NCI-H2081 treated with DMSO at 0.1 percent for 48 hours (cell line): Measurements from ENCODE around the gene ASNSD1.
"Not testable (repeated sequence)": the region's sequence is repeated elsewhere in the genome, so short reads cannot be mapped to it uniquely, and the experiment has no call there.

Experiments
- DNase-seq: peaks from one replicate; lab custom pipeline; 2025; lab: John Stamatoyannopoulos, UW

The ASNSD1 gene

DNA sequence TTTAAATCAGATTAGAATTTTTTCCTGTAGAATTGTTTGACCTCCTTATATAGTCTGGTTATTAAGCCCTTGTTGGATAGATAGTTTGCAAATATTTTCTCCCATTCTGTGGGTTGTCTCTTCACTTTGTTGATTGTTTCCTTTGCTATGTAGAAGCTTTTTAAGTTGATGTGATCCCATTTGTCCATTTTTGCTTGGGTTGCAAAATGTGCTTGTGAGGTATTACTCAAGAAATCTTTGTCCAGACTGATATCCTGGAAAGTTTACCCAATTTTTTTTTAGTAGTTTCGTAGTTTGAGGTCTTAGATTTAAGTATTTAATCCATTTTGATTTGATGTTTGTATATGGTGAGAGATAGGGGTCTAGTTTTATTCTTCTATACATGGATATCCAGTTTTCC, 26.5 kb downstream of the ASNSD1 start:
- DNase-seq = not testable (repeated sequence)

GRCh38 chr2:189696223-189696622, 35.0 kb downstream of the ASNSD1 start:
- DNase-seq = no peak

DNA sequence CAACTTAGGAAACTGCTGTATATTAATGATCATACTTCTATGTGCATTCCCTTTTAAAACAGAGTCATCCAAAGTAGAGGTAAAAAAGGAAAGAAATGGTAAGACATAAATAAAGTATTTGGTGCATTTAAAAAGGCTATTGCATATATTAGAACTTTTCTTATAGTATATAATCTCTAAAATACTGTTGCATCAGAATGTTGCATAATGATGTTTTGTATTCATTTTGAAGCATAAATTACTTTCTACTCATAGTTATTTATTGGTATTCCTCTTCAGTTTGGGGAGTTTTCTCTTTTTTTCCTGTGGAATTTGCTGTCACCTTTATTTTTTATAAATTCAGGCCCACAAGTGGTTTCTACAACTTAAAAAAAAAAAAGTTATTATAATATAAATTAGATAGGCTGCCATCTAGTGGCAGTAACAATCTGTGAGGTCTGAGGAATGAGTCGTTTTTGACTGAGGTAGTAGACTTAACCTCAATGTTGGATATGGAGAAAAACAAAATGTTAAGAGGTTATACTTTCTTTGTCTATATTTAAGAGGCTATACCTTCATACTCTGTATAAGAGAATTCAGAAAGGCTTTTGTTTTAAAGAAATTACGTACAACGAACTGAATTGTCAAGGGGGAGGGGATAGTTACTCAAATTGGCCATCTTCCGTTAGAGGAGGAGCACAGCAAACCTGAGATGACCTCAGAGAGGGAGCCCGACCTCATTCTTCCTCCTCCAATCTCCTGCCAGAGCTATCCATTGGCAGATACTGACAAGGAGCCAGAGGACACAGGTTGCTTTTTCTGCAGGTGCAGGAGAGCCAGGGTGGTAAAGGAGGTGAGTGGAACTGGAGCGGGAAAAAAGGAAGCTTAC, 37.0 kb downstream of the ASNSD1 start:
- no peak for DNase-seq

DNA sequence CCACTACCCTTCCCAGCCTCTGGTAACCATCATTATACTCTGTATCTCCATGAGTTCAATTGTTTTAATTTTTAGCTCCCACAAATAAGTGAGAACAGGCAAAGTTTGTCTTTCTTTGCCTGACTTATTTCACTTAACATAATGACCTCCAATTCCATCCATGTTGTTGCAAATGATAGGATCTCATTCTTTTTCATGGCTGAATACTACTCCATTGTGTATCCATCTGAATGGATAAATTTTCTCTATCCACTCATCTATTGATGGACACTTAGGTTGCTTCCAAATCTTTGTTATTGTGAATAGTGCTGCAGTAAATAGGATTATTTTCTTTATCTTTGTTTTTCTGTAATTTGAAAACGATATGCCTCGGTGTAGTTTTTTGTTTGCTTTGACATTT, 39.4 kb downstream of the ASNSD1 start:
- no peak for DNase-seq

DNA sequence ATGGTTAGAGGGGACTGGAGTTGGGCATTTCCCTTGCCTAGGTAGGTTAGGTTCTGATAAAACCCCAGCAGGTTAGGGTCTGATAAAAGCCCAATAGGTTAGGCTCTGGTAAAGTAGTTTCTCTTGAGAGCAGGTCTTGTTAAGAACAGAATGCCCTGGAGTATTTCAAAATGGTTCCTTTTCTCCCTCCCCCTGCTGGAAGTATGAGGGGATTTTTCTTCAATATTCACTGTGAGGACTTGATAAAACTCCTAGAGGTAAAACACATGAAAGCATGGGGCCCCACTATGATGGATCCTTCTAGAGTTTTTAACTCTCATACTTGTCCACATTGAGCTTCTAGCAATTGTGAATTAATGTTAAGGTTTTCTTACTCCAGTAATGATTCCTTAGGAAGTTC, 40.8 kb downstream of the ASNSD1 start:
- DNase-seq = no peak

- DNase-seq = no peak
Measured at GRCh38 chr2:189709501-189710221, 48.4 kb downstream of the ASNSD1 start.

- not testable (repeated sequence) for DNase-seq
Measured at GRCh38 chr2:189717593-189717992, 56.3 kb downstream of the ASNSD1 start.

- DNase-seq = no peak
Measured at GRCh38 chr2:189719571-189719970, 58.3 kb downstream of the ASNSD1 start.
